ENCODE measurements around the gene PDSS2. TPM values are rescaled to one million over a fixed set of nuclear protein-coding genes. Genes with fewer than 3 reads are reported as not detected.

PDSS2 gene
- total and polyA plus RNA-seq, 2 of the 4 experiments (the other 2 are of a cell fraction) = 8.6 to 9.2 TPM

GRCh38 chr6:107398001-107398400, 61.4 kb downstream of the PDSS2 start:
- Histone ChIP-seq H4K8ac (ENCODE audit: low read depth in 2 of 2, low read length in 2 of 2) (no peak overlapping the region), H3K36me3 (ENCODE audit: control insufficient read depth, insufficient read depth, low read length) (0 out of 2 replicates have a peak, but pooled peaks cover 2% of the 10 kb centered on the region), H3K79me1 (ENCODE audit: low read depth in 1 of 2, low read length in 2 of 2) (peaks cover 14% of the 10 kb centered on the region in 2 experiments; a peak in 2 of 4 replicates), H3K4me1 (ENCODE audit: control insufficient read depth, insufficient read depth, low read length) (no peaks in the 10 kb centered on the region), H2BK15ac (ENCODE audit: low read depth, low read length) (no peak overlapping the region), H3K9me1 (ENCODE audit: insufficient read depth, low read length) (no peaks in the 10 kb centered on the region), H3K56ac (ENCODE audit: extremely low read depth, insufficient read depth, low read length) (no peak overlapping the region), H3K4me3 (ENCODE audit: insufficient read depth, low read depth, low read length) (no peak overlapping the region), H2AFZ (replicated peaks; ENCODE audit: low read length, poor library complexity) (no peak overlapping the region), H4K20me1 (ENCODE audit: insufficient read depth, low read length) (no peaks in the 10 kb centered on the region; the same call in 1 of the 2 replicates), H2BK5ac (ENCODE audit: low read depth, low read length, poor library complexity, severe bottlenecking) (no peak overlapping the region), H2BK20ac (ENCODE audit: low read depth, low read length) (no peak overlapping the region), H3K27me3 (ENCODE audit: control insufficient read depth, insufficient read depth, low read length) (no peaks in the 10 kb centered on the region), H3K9ac (ENCODE audit: low read depth, low read length) (no peak overlapping the region), H4K5ac (ENCODE audit: low read depth, low read length) (no peak overlapping the region), H3K18ac (ENCODE audit: low read depth, low read length) (no peak overlapping the region), H3K23ac (ENCODE audit: low read depth, low read length) (no peak overlapping the region), H2BK120ac (ENCODE audit: low read depth, low read length) (no peak overlapping the region), H2AK9ac (replicated peaks; ENCODE audit: low read depth, low read length, poor library complexity) (no peak overlapping the region), H3K27ac (ENCODE audit: insufficient read depth, low read length) (no peak overlapping the region), H3K14ac (replicated peaks; ENCODE audit: low read depth, low read length) (no peak overlapping the region), H3K9me3 (ENCODE audit: control insufficient read depth, insufficient read depth, low read length) (peaks cover 2% of the 10 kb centered on the region), H3K4ac (ENCODE audit: low read depth, low read length) (no peak overlapping the region), H2AK5ac (ENCODE audit: low read depth, low read length) (no peak overlapping the region), H3K4me2 (ENCODE audit: low read depth, low read length) (no peak overlapping the region), H4K91ac (ENCODE audit: insufficient read depth, low read depth, low read length) (no peak overlapping the region)
- DNase-seq (no peak), ATAC-seq (ENCODE audit: low read depth) (no peak)
- no TSS peak for BruUV-seq (replicated peaks)
- ChIA-PET CTCF (no interaction called here), POLR2A (ENCODE audit: unreplicated experiment) (no interaction called here)
- dilution Hi-C loops (cut with HindIII; ENCODE audit: low sequenced_read_pairs, unreplicated experiment) (no loop called here), intact Hi-C loops (cut with micrococcal nuclease) (no loop called here), in situ Hi-C loops (cut with MboI; ENCODE audit: low sequenced_read_pairs) (no loop called here)
- TF ChIP-seq RFX5 (IDR thresholded peaks at IDR 0.05; ENCODE audit: low read depth, low read length) = no peak
- no peak for TF ChIP-seq SMC3 (IDR thresholded peaks at IDR 0.05; ENCODE audit: low read depth, low read length)
- TF ChIP-seq, protein P1, sequence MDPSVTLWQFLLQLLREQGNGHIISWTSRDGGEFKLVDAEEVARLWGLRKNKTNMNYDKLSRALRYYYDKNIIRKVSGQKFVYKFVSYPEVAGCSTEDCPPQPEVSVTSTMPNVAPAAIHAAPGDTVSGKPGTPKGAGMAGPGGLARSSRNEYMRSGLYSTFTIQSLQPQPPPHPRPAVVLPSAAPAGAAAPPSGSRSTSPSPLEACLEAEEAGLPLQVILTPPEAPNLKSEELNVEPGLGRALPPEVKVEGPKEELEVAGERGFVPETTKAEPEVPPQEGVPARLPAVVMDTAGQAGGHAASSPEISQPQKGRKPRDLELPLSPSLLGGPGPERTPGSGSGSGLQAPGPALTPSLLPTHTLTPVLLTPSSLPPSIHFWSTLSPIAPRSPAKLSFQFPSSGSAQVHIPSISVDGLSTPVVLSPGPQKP (IDR thresholded peaks at IDR 0.05; ENCODE audit: borderline replicate concordance, low read depth, low read length) = no peak
- no peak for TF ChIP-seq RCOR1 (IDR thresholded peaks at IDR 0.05; ENCODE audit: insufficient replicate concordance, low read length)
- TF ChIP-seq FOS (IDR thresholded peaks at IDR 0.05; ENCODE audit: low read depth, low read length) = no peak
- TF ChIP-seq, protein P2, sequence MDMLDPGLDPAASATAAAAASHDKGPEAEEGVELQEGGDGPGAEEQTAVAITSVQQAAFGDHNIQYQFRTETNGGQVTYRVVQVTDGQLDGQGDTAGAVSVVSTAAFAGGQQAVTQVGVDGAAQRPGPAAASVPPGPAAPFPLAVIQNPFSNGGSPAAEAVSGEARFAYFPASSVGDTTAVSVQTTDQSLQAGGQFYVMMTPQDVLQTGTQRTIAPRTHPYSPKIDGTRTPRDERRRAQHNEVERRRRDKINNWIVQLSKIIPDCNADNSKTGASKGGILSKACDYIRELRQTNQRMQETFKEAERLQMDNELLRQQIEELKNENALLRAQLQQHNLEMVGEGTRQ (IDR thresholded peaks at IDR 0.05; ENCODE audit: low read depth, low read length) = no peak
- TF ChIP-seq CHD1 (IDR thresholded peaks at IDR 0.05; ENCODE audit: low read depth, low read length) = no peak
- TF ChIP-seq CTCF (conservative IDR thresholded peaks at IDR 0.05; ENCODE audit: low read depth, low read length) = no peak

Measured in IMR-90 (cell line).